T-helper 2 cell treated with Interferon-gamma antibody and Interleukin-4, amounts not matched to agents 100 ng/mL and 5 ng/mL, for 36 hours (primary cell): ENCODE results near the gene FTH1. TPM values are rescaled to one million over a fixed set of nuclear protein-coding genes. Genes with fewer than 3 reads are reported as not detected.

Source experiments
- intact Hi-C: fragments of 100-400 bp; cut with micrococcal nuclease; formaldehyde crosslinking; loops from one replicate; pipeline ENCODE4 v1.15.1; 2023
- total RNA-seq: library from RNA; stranded (reverse); gene quantifications from 2 replicates; pipeline ENCODE4 v1.2.3, GENCODE V29; 2022

Gene FTH1
- total RNA-seq, 1 donor from 2014 or later: 896 TPM

DNA sequence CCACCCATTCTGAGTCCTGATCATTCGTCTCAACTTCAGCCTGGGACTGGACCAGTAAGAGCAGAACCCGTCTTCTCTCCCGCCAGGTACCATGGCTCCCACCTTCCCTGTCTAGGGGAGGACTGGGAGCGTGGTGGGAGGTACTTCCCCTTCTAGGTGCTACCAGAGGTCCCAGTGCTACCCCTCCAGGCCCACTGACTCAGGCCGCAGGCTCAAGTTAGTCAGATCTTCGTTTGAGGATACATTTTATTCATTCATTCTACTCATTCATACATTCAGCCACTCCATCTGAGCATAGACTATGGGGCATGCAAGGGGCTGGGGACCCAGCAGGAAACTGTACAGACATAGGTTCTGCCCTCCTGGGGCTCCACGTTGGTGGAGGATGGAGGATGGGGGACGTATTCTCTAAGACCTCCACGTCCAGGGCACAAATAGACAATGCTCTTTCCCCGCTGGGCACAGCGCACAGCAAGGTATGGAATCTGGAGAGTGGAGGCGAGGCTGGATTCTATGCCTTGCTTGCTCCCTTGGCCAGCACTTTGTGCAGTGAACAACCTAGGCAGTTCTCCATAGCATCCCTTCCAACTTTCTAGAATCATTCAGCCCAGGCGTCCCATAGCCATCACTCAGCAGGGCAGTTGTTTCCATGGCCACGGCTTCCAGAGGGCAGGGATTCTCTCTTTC, 49.0 kb downstream of the FTH1 start:
- intact Hi-C loops: no loop called here

DNA sequence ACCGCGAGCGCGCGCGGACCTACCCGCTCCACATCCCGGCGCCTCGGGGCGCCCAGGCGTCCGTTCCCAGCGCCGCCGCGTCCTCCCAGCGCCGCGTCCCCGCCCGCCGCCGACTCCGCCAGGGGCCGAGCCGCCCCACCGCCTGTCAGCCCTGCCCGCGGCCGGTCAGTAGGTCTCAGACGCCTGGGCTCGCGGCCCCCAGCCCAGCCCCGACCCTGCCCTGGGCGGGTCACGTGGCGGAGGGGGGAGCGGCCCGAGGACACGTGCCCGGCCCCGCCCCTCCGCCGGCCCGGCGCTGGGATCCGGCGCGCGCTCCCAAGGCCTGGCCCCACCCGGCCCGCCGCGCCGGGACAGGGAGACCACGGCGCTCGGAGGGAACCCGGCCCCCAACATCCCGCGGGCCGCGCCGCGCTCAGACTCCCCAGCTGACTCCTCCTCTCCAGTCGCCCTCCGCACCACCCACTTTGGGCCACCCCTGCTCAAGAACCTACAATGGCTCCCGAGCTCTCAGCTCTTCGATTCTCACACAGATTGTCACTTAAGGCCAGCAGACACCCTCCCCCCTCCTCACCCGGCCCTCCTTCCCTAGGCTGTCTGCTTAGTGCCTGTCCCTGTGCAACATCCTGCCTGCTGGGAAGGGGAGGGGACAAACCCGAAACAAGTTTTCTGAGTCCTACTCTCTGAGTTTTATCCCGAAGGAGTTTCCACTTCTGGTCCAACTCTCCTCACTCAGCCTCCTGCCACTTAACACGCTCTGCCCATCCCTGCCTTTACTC, 49.9 kb downstream of the FTH1 start, which contains the start of gene RAB3IL1:
RAB3IL1 (minus strand) TSS at position 233 of the 776 bp plus-strand sequence; CDS start at position 34, 199 bp downstream.
- intact Hi-C loops: no loop called here

DNA sequence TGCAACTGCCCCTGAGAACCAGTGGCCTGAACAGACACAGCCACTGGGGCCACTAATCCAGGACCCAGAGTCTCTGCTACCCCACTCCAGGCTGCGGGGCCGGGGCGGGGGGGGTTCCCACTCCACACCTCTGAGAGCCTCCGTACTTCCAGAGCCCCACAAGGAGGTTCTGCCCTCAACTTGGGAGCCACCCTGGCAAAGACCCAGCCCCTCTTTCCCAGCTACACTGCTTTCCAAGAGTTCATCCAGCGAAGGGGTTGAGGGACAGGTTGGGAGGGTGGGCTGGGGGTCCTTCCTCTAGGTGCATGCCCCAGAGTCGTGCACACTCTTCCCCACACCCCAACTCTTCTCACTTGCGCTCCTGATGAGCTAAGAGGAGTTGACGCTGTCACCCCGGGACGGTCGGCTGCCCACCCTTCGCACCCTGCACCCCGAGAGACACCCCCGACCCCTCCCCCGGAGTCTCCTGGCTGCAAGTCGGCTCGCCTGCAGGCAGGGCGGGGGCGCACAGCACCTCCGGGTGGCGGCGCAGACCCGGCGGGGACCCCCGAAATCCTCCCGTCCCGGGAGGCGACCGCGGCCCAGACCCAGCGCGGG, 50.6 kb downstream of the FTH1 start:
- intact Hi-C loops: no loop called here

- intact Hi-C loops: no loop called here
Measured at GRCh38 chr11:61914471-61915171, 52.8 kb downstream of the FTH1 start.

Other genes with a start within 250 kb of the FTH1 start
- 1.2 and 1.3 TPM in 2 replicates for gene MYRF, start 215.0 kb downstream of the FTH1 start, total RNA-seq
- 174 and 179 TPM in 2 replicates for gene TMEM258, start 175.0 kb downstream of the FTH1 start, total RNA-seq
- 132 and 139 TPM in 2 replicates for gene FEN1, start 174.7 kb downstream of the FTH1 start, total RNA-seq
- gene FADS1, start 150.6 kb downstream of the FTH1 start, total RNA-seq: 70.0 and 73.4 TPM in 2 replicates
- 268 and 282 TPM in 2 replicates for gene FADS2, start 139.3 kb downstream of the FTH1 start, total RNA-seq
- 5.0 and 5.3 TPM in 2 replicates for gene FADS3, start 76.1 kb downstream of the FTH1 start, total RNA-seq
- not detected in 2 replicates for gene RAB3IL1, start 50.1 kb downstream of the FTH1 start, total RNA-seq
- not detected in 2 replicates for gene BEST1, start 17.3 kb downstream of the FTH1 start, total RNA-seq
- 155 and 163 TPM in 2 replicates for gene INCENP, start 156.4 kb upstream of the FTH1 start, total RNA-seq
- not detected in 2 replicates for gene SCGB1D1, start 222.6 kb upstream of the FTH1 start, total RNA-seq
- not detected in 2 replicates for gene SCGB2A1, start 241.0 kb upstream of the FTH1 start, total RNA-seq